ENCODE data around the gene NEAT1. TPM values are rescaled to one million over a fixed set of nuclear protein-coding genes. Genes with fewer than 3 reads are reported as not detected.

Gene NEAT1
- total RNA-seq, 6 donors from 2014 or later = 245 to 3,084 (median 1,019) TPM

DNA sequence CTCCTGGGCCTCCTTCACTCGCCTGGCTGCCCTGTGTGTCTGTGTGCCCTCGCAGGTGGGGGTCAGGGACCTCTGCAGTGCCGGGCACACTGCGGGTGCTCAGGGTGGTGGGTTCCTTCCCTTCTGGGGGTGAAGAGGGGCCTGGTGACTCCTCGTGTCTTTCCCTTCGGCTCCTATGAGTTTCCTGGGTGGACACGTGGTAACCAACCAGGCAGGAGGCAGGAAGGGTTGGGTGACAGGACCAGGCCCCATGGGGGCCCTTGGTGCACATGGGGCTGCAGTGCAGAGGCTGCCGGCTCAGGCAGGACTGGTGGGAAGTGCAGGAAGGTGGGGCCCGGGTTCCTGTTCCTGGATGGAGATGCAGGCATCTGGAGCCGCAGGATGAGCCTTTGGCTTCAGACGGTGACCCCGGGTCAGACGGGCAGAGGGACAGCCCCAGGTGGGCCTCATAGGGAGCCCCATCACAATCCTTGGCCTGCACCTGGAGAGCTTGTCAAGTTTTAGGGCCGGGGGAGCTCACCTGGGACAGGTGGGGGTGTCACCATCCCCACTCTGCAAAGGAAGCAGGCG is 26.6 kb upstream of the NEAT1 start:
- Histone ChIP-seq H3K4me3 (no peak overlapping the region), H3K27ac (no peak overlapping the region), H3K9me3 (no peaks in the 10 kb centered on the region), H3K27me3 (no peaks in the 10 kb centered on the region), H3K36me3 (peaks cover 20 to 93% (median 86%) of the 10 kb centered on the region in 4 donors), H3K4me1 (peaks cover 10 to 18% (median 13%) of the 10 kb centered on the region in 4 donors)
- ATAC-seq (ENCODE audit: low FRiP score in 2 of 2) = no peak
- peak in 1 of 2 donors; percentile 55 for DNase-seq
- 92 to 98% methylated on average over 7 to 14 of the region's 15 CpGs for WGBS, 2 donors
- no peak for TF ChIP-seq EP300 (IDR thresholded peaks at IDR 0.05)
- TF ChIP-seq POLR2AphosphoS5 (IDR thresholded peaks at IDR 0.05) = no peak
- TF ChIP-seq, protein P1, sequence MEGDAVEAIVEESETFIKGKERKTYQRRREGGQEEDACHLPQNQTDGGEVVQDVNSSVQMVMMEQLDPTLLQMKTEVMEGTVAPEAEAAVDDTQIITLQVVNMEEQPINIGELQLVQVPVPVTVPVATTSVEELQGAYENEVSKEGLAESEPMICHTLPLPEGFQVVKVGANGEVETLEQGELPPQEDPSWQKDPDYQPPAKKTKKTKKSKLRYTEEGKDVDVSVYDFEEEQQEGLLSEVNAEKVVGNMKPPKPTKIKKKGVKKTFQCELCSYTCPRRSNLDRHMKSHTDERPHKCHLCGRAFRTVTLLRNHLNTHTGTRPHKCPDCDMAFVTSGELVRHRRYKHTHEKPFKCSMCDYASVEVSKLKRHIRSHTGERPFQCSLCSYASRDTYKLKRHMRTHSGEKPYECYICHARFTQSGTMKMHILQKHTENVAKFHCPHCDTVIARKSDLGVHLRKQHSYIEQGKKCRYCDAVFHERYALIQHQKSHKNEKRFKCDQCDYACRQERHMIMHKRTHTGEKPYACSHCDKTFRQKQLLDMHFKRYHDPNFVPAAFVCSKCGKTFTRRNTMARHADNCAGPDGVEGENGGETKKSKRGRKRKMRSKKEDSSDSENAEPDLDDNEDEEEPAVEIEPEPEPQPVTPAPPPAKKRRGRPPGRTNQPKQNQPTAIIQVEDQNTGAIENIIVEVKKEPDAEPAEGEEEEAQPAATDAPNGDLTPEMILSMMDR (IDR thresholded peaks at IDR 0.05) = no peak
- TF ChIP-seq POLR2A (IDR thresholded peaks at IDR 0.05) = no peak

DNA sequence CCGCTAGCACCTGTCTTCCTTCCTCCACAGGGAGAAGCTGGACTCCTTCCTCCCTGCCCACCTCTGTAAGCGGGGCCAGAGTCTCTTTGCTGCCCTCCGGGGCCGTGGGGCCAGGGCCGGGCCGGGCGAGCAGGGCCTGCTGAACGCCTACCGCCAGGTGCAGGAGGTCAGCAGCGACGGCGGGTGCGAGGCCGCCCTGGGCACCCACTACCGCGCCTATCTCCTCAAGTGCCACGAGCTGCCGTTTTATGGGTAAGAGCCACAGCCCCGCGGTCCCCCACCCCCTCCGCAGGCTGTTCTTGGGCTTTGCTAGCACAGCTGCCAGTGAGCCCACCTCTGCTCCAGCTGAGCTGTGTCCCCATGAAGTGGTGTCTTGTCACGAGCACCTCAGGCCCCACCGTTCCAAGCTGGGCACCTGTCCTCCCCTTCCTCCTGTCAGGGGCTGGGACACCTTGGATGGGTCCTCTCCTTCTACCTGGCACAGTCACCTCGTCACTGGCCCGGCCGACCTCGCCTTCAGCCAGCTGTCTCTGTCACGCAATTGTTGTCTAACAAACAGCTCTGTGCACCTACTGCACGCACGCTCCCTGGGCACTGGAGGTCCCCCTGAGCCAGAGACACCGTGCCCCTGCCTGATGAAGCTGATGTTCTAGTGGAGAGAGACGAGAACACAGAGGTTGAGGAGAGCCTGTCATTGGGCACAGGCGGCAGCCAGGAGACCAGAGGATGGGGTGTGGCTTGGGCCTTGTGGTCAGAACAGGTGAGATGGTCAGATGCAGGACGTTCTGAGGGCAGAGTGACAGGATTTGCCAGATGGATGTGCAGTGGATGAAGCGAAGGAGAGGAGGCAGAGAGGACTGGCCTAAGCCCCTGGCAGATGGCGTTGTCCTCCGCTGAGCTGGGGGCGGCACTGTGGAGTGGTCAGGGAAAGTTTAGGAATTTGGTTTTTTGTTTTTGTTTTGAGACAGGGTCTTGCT is 25.5 kb upstream of the NEAT1 start:
- WGBS, 2 donors = 94% methylated on average over 19 to 37 of the region's 38 CpGs
- Histone ChIP-seq H3K36me3 (peaks cover 21 to 100% (median 91%) of the 10 kb centered on the region in 4 donors), H3K4me1 (peaks cover 2 to 8% (median 5%) of the 10 kb centered on the region in 4 donors), H3K27ac (no peak overlapping the region), H3K9me3 (no peaks in the 10 kb centered on the region), H3K4me3 (no peak overlapping the region), H3K27me3 (no peaks in the 10 kb centered on the region)
- DNase-seq (peak in 1 of 2 donors; percentile 83), ATAC-seq (ENCODE audit: low FRiP score in 2 of 2) (no peak)
- no peak for TF ChIP-seq EP300 (IDR thresholded peaks at IDR 0.05)
- TF ChIP-seq POLR2A (IDR thresholded peaks at IDR 0.05) = no peak
- TF ChIP-seq, protein P1 (IDR thresholded peaks at IDR 0.05) = no peak
- TF ChIP-seq POLR2AphosphoS5 (IDR thresholded peaks at IDR 0.05) = no peak

DNA sequence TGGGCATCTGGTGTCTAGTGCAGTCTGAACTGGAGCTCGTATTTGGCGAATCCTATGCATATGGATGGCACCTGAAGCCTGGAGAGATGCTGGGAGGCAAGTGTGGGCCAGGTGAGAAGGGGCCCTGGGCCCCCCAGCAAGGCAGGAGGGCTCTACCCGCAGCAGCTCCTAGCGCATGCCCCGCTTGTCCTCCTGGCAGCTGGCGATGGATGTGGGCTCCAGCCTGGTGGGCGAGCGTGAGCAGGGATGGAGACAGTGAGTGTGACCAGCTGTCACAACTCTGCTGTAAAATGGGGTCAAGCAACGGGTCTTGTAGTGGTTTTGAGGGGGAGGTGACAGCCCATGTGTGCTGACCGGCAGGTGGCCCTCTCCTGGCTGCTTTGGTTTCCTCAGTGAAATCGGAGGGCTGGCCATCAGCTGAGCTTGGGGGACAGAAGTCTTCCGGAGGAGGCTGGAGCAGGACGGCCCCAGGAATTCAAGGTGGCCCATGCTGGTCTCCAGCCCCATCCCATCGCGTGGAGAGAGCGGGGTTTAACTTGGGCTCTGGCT is 24.2 kb upstream of the NEAT1 start:
- Histone ChIP-seq H3K9me3 (no peaks in the 10 kb centered on the region), H3K36me3 (peaks cover 25 to 98% (median 82%) of the 10 kb centered on the region in 4 donors), H3K4me1 (peaks cover 0 to 1% (median 0%) of the 10 kb centered on the region in 4 donors), H3K27ac (no peak overlapping the region), H3K27me3 (no peaks in the 10 kb centered on the region), H3K4me3 (no peak overlapping the region)
- DNase-seq = no peak
- 85 to 89% methylated on average over 9 to 16 of the region's 16 CpGs for WGBS, 2 donors
- no peak for ATAC-seq (ENCODE audit: low FRiP score in 2 of 2)
- no peak for TF ChIP-seq EP300 (IDR thresholded peaks at IDR 0.05)
- TF ChIP-seq, protein P1 (IDR thresholded peaks at IDR 0.05) = no peak
- no peak for TF ChIP-seq POLR2A (IDR thresholded peaks at IDR 0.05)
- no peak for TF ChIP-seq POLR2AphosphoS5 (IDR thresholded peaks at IDR 0.05)

DNA sequence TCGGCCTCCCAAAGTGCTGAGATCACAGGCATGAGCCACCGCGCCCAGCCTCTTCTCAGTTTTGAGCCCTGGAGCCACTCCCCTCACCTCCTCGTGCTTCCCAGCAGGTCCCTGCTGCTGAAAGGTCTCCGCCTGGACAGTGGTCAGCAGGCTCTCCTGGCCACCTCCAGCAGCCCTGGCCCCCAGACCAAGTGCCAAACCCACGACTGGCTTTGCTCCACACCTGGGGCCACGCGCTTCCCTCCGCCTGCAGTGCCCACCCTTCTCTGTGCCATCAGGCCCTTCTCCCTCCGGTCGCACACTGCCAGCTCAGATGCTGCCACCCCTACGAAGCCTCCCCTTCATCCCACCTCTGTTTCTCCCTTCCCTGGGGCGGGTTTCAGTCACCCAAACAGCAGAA is 23.3 kb upstream of the NEAT1 start:
- Histone ChIP-seq H3K36me3 (peaks cover 25 to 98% (median 80%) of the 10 kb centered on the region in 4 donors), H3K4me3 (no peak overlapping the region), H3K9me3 (no peaks in the 10 kb centered on the region), H3K27ac (no peak overlapping the region), H3K27me3 (no peaks in the 10 kb centered on the region), H3K4me1 (peaks cover 0 to 9% (median 3%) of the 10 kb centered on the region in 4 donors)
- no peak for DNase-seq
- no peak for ATAC-seq (ENCODE audit: low FRiP score in 2 of 2)
- WGBS, 2 donors = 93 to 97% methylated on average over 13 of the region's 13 CpGs
- TF ChIP-seq, protein P1 (IDR thresholded peaks at IDR 0.05) = no peak
- TF ChIP-seq EP300 (IDR thresholded peaks at IDR 0.05) (no peak), POLR2AphosphoS5 (IDR thresholded peaks at IDR 0.05) (no peak), POLR2A (IDR thresholded peaks at IDR 0.05) (no peak)
